ENCODE measurements around the gene SDF4.
"Not testable (repeated sequence)": the region's sequence is repeated elsewhere in the genome, so short reads cannot be mapped to it uniquely, and the experiment has no call there.

The SDF4 gene

GRCh38 chr1:1179346-1179982, 52.3 kb downstream of the SDF4 start:
- DNase-seq (ENCODE audit: low read depth), result no peak

- no peak for DNase-seq (ENCODE audit: low read depth)
Observed at GRCh38 chr1:1178794-1179331, 52.9 kb downstream of the SDF4 start.

GRCh38 chr1:1177452-1178206, 54.2 kb downstream of the SDF4 start:
- DNase-seq (ENCODE audit: low read depth), result no peak

- no peak for DNase-seq (ENCODE audit: low read depth)
Observed at GRCh38 chr1:1176931-1177330, 54.9 kb downstream of the SDF4 start.

- DNase-seq (ENCODE audit: low read depth), result not testable (repeated sequence)
Observed at GRCh38 chr1:1176063-1176761, 55.6 kb downstream of the SDF4 start.

- no peak for DNase-seq (ENCODE audit: low read depth)
Observed at GRCh38 chr1:1175221-1176062, 56.4 kb downstream of the SDF4 start.

GRCh38 chr1:1173793-1174415, 57.9 kb downstream of the SDF4 start, which contains the start of gene TTLL10:
Gene TTLL10, plus strand, starts transcription at chr1:1173880. Its CDS starts 5,336 bp downstream, at chr1:1179216.
- no peak for DNase-seq (ENCODE audit: low read depth)

- DNase-seq (ENCODE audit: low read depth), result no peak
Observed at GRCh38 chr1:1173061-1173792, 58.6 kb downstream of the SDF4 start.

GRCh38 chr1:1171546-1172340, 60.1 kb downstream of the SDF4 start:
- DNase-seq (ENCODE audit: low read depth), result no peak

GRCh38 chr1:1171161-1171545, 60.6 kb downstream of the SDF4 start:
- no peak for DNase-seq (ENCODE audit: low read depth)

GRCh38 chr1:1170215-1171091, 61.3 kb downstream of the SDF4 start:
- DNase-seq (ENCODE audit: low read depth), result no peak

- no peak for DNase-seq (ENCODE audit: low read depth)
Observed at GRCh38 chr1:1169429-1170214, 62.2 kb downstream of the SDF4 start.

- DNase-seq (ENCODE audit: low read depth), result no peak
Observed at GRCh38 chr1:1168451-1169411, 63.1 kb downstream of the SDF4 start.

- DNase-seq (ENCODE audit: low read depth), result no peak
Observed at GRCh38 chr1:1167841-1168450, 63.9 kb downstream of the SDF4 start.

- no peak for DNase-seq (ENCODE audit: low read depth)
Observed at GRCh38 chr1:1167398-1167821, 64.4 kb downstream of the SDF4 start.
